Measurements from ENCODE around the gene WIPF1.

DNA sequence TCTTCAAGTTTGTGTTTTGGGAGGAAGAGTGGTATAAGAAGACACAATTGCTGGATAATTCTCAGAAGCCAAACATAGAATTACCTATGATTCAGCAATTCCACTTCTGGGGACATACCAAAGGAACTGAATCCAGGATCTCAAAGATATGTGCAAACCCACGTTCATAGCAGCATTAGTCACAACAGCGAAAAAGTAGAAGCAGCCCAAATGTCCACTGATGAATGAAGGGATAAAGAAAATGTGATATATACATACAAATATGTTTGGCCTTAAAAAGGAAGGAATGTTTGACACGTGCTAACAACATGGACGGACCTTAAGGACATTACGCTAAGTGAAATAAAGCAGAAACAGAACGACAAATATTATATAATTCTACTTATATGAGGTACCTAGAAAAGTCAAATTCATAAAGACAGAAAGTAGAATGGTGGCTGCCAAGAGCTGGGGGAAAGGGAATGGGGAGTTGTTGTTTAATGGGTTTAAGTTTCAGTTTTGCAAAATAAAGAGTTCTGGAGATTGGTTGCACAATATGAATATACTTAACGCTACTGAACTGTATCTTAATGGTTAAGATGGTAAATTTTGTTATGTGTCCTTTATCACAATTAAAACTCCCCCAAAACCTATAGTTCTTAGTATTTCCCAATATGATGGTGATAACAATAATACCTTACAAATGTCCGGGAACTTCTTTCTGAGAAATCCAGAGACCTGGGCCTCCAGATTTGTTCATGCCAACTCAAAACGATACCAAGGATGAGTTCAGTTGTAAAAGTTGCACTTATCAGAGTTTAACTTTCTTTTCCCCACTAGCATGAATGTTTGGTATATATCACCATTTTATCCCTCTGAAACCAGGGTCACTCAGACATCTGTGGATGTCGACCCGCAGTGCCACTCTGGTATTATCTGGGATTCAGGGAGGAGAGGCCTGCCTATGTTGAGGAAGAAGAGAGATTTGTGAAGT, 33.7 kb upstream of the WIPF1 start:
- no peak for TF ChIP-seq ZBTB20 (tag by site-specific recombination; IDR thresholded peaks at IDR 0.05)
- TF ChIP-seq, protein P1, sequence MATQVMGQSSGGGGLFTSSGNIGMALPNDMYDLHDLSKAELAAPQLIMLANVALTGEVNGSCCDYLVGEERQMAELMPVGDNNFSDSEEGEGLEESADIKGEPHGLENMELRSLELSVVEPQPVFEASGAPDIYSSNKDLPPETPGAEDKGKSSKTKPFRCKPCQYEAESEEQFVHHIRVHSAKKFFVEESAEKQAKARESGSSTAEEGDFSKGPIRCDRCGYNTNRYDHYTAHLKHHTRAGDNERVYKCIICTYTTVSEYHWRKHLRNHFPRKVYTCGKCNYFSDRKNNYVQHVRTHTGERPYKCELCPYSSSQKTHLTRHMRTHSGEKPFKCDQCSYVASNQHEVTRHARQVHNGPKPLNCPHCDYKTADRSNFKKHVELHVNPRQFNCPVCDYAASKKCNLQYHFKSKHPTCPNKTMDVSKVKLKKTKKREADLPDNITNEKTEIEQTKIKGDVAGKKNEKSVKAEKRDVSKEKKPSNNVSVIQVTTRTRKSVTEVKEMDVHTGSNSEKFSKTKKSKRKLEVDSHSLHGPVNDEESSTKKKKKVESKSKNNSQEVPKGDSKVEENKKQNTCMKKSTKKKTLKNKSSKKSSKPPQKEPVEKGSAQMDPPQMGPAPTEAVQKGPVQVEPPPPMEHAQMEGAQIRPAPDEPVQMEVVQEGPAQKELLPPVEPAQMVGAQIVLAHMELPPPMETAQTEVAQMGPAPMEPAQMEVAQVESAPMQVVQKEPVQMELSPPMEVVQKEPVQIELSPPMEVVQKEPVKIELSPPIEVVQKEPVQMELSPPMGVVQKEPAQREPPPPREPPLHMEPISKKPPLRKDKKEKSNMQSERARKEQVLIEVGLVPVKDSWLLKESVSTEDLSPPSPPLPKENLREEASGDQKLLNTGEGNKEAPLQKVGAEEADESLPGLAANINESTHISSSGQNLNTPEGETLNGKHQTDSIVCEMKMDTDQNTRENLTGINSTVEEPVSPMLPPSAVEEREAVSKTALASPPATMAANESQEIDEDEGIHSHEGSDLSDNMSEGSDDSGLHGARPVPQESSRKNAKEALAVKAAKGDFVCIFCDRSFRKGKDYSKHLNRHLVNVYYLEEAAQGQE (tag by site-specific recombination; IDR thresholded peaks at IDR 0.05), result no peak
- no peak for TF ChIP-seq ZNF138 (tag by site-specific recombination; IDR thresholded peaks at IDR 0.05; ENCODE audit: borderline replicate concordance)
- TF ChIP-seq REPIN1 (tag by site-specific recombination; IDR thresholded peaks at IDR 0.05; ENCODE audit: low read depth), result no peak
- TF ChIP-seq, protein P2, sequence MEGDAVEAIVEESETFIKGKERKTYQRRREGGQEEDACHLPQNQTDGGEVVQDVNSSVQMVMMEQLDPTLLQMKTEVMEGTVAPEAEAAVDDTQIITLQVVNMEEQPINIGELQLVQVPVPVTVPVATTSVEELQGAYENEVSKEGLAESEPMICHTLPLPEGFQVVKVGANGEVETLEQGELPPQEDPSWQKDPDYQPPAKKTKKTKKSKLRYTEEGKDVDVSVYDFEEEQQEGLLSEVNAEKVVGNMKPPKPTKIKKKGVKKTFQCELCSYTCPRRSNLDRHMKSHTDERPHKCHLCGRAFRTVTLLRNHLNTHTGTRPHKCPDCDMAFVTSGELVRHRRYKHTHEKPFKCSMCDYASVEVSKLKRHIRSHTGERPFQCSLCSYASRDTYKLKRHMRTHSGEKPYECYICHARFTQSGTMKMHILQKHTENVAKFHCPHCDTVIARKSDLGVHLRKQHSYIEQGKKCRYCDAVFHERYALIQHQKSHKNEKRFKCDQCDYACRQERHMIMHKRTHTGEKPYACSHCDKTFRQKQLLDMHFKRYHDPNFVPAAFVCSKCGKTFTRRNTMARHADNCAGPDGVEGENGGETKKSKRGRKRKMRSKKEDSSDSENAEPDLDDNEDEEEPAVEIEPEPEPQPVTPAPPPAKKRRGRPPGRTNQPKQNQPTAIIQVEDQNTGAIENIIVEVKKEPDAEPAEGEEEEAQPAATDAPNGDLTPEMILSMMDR (tag by site-specific recombination; IDR thresholded peaks at IDR 0.05), result no peak
- TF ChIP-seq, protein P3, sequence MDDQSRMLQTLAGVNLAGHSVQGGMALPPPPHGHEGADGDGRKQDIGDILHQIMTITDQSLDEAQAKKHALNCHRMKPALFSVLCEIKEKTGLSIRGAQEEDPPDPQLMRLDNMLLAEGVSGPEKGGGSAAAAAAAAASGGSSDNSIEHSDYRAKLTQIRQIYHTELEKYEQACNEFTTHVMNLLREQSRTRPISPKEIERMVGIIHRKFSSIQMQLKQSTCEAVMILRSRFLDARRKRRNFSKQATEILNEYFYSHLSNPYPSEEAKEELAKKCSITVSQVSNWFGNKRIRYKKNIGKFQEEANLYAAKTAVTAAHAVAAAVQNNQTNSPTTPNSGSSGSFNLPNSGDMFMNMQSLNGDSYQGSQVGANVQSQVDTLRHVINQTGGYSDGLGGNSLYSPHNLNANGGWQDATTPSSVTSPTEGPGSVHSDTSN (CRISPR knock-in tag; IDR thresholded peaks at IDR 0.05), result no peak
- no peak for TF ChIP-seq ZNF23 (tag by site-specific recombination; IDR thresholded peaks at IDR 0.05; ENCODE audit: borderline replicate concordance)
- TF ChIP-seq, protein P4, sequence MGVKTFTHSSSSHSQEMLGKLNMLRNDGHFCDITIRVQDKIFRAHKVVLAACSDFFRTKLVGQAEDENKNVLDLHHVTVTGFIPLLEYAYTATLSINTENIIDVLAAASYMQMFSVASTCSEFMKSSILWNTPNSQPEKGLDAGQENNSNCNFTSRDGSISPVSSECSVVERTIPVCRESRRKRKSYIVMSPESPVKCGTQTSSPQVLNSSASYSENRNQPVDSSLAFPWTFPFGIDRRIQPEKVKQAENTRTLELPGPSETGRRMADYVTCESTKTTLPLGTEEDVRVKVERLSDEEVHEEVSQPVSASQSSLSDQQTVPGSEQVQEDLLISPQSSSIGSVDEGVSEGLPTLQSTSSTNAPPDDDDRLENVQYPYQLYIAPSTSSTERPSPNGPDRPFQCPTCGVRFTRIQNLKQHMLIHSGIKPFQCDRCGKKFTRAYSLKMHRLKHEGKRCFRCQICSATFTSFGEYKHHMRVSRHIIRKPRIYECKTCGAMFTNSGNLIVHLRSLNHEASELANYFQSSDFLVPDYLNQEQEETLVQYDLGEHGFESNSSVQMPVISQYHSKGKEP (tag by site-specific recombination; IDR thresholded peaks at IDR 0.05), result no peak
- no peak for TF ChIP-seq ZNF623 (tag by site-specific recombination; IDR thresholded peaks at IDR 0.05)
- TF ChIP-seq, protein P5, sequence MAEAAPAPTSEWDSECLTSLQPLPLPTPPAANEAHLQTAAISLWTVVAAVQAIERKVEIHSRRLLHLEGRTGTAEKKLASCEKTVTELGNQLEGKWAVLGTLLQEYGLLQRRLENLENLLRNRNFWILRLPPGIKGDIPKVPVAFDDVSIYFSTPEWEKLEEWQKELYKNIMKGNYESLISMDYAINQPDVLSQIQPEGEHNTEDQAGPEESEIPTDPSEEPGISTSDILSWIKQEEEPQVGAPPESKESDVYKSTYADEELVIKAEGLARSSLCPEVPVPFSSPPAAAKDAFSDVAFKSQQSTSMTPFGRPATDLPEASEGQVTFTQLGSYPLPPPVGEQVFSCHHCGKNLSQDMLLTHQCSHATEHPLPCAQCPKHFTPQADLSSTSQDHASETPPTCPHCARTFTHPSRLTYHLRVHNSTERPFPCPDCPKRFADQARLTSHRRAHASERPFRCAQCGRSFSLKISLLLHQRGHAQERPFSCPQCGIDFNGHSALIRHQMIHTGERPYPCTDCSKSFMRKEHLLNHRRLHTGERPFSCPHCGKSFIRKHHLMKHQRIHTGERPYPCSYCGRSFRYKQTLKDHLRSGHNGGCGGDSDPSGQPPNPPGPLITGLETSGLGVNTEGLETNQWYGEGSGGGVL (tag by site-specific recombination; IDR thresholded peaks at IDR 0.05), result no peak
- no peak for TF ChIP-seq YY1 (tag by site-specific recombination; IDR thresholded peaks at IDR 0.05)
- TF ChIP-seq BCL11A (tag by site-specific recombination; IDR thresholded peaks at IDR 0.05; ENCODE audit: low read depth), result no peak
